Activated T-helper 9 cell treated with anti-CD3 and anti-CD28 coated beads, Interleukin-2, amount 50 U/mL, for 16 hours (primary cell): ENCODE data around the gene SLC4A8.
"Not testable (repeated sequence)": the region's sequence is repeated elsewhere in the genome, so short reads cannot be mapped to it uniquely, and the experiment has no call there.

ENCODE experiments used
- DNase-seq: peaks from one replicate; pipeline ENCODE4 v3.0.0-alpha.2; 2020; ENCODE audit warnings: low read depth

SLC4A8 gene

GRCh38 chr12:51480978-51481377 is 56.3 kb downstream of the SLC4A8 start:
- no peak for DNase-seq

DNA sequence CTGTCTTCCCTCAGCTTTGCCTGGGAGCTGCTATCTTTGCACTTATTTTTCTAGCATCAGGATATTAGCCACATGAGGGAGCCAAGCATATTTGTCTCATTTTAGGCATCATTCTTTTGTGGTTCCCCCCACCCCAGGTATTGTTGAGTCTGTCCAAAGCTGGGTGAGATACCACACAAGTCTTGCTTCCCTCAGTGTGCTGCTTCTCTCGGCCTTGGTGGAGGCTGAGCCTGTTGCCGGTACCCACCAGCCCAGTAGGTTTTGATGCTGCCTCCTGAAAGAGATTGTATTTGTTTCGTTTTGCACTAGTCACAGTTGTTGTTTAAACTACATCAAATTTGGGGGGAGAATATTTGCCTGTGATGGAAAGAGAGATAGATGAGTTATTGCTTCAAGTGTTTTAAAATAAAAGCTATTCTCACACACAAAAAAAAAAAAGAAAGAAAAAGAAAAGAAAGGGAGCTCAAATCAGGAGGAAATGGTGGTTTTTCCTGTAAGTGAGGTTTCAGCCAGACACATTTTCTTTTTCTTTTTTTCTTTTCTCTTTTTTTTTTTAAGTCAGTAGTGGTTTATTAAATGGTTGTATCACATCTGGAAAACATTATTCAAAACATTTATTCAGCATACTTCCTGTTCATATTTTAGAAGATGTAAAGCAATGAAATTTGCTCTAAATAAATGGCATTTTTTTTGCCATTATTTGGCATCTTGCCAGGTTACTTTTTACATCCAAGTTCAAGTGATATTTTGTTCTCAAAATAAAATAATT is 58.5 kb downstream of the SLC4A8 start:
- no peak for DNase-seq

GRCh38 chr12:51484119-51484518 is 59.5 kb downstream of the SLC4A8 start:
- DNase-seq, result no peak

DNA sequence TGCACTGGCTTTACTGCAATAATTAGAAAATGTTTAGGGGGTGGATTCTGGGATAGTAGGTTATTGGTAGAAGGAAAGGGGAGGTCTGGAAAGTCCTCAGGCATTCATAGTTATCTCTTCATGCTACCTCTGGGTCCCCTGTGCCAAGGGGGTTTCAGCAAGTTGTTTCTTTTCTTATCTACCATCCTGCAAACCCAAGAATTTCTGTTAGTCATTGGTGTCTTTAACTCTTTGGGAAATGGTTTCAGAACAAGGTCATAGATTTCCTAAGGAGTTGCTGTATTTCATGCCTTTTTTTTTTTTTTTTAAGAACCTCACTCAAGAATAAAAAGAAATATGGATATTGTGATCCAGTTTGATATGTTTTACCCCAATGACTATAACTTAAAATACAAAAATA is 63.6 kb downstream of the SLC4A8 start:
- DNase-seq, result no peak

GRCh38 chr12:51493281-51493680 is 68.7 kb downstream of the SLC4A8 start:
- no peak for DNase-seq

- DNase-seq, result no peak
These were observed 72.3 kb downstream of the SLC4A8 start for GRCh38 chr12:51496895-51497294.

- no peak for DNase-seq
These were observed 80.2 kb downstream of the SLC4A8 start for GRCh38 chr12:51504851-51505250.

- no peak for DNase-seq
These were observed 80.9 kb downstream of the SLC4A8 start for GRCh38 chr12:51505360-51506105.

- DNase-seq, result no peak
These were observed 82.5 kb downstream of the SLC4A8 start for GRCh38 chr12:51507178-51507577.

DNA sequence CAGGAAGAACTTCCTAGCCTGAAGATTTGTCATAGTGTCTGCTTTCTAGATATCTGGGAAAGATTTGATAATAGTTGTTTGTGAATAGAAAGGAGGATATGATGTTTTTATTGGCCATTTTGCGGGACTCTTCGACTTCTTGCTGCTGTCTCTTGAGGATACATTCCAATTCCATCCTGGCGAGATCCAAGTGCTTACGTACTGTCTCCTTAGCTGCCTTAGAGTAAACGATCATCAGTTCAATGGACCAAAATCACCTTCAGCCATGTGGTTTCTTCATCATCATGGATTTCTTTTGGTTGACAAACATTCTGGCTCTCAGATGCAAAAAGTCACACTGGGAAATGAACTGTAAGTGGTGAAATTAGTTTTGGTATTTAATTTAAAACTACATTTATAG is 83.7 kb downstream of the SLC4A8 start:
- no peak for DNase-seq

- no peak for DNase-seq
These were observed 87.1 kb downstream of the SLC4A8 start for GRCh38 chr12:51511546-51512260.

DNA sequence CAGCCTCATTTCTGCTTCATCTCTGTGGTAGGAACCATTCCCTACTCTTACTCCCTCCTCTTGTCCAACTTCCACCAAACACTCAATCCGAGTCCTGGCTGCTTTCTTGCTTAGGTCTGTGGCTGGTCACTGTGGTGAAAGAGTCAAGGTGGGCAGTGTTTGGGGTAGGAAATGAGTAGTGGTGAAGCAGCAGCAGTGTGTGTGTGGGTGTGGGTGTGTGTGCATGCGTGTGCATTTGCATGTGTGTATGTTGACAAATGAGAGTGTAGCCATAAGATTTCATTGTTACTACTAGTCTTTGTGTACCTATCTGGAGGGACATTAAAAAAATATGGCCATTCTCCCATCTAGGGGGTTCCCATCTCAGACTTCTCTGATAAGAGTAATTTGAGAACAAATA is 87.8 kb downstream of the SLC4A8 start:
- DNase-seq, result no peak

DNA sequence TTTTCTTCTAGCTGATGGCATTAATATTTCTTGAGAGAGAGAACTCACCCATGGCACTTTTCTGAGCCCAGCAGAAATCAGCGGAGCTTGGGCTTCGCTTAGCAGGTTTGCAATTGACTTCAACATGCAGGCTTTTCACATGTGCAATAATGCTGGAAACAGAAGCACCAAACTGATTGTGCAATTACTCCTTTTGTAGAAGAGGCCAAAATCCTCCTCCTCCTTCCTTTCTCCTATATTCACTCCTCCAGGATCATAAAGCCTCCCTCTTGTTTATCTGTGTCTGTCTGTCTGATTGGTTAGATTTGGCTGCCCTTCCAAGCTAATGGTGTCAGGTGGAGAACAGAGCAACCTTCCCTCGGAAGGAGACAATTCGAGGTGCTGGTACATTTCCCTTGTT is 90.4 kb downstream of the SLC4A8 start:
- DNase-seq, result not testable (repeated sequence)

DNA sequence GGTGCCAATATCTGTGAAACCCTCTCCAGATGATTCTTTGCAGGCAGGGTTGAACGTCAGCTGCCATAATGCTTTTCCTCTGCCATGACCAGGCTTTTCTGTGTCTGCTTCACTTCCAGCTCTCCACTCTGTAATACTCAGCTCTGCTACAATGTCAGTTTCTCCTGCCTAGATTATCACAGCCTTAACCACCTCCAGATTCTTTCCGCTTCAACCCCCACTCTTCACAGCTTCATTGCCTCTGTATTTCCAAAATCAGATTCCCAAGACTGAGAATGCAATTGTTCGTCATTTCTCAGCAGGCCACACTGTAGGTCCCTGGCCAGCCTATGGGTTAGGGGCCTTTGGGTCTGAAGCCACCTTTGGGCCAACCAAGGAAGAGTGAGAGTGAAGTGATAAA is 92.7 kb downstream of the SLC4A8 start:
- DNase-seq, result no peak

DNA sequence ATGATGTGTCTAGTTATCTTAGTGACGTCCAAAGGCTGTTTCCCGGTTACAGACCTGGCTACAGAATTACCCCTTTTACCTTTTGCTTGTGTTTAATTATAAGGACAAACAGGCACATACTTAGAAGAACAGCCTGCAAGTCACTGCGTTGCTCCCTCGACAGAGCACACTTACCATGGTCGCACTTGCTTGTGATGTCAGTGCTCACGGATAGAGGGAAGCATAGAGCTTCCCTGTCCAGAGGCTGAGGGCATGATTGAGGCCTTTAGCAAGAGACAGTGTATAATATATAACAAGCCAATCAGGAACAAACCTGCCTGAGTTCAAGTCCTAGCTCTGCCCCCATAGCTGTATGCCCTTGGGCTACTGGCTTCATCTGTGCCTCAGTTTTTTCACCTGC is 93.2 kb downstream of the SLC4A8 start:
- no peak for DNase-seq

- no peak for DNase-seq
These were observed 95.1 kb downstream of the SLC4A8 start for GRCh38 chr12:51519755-51520154.

DNA sequence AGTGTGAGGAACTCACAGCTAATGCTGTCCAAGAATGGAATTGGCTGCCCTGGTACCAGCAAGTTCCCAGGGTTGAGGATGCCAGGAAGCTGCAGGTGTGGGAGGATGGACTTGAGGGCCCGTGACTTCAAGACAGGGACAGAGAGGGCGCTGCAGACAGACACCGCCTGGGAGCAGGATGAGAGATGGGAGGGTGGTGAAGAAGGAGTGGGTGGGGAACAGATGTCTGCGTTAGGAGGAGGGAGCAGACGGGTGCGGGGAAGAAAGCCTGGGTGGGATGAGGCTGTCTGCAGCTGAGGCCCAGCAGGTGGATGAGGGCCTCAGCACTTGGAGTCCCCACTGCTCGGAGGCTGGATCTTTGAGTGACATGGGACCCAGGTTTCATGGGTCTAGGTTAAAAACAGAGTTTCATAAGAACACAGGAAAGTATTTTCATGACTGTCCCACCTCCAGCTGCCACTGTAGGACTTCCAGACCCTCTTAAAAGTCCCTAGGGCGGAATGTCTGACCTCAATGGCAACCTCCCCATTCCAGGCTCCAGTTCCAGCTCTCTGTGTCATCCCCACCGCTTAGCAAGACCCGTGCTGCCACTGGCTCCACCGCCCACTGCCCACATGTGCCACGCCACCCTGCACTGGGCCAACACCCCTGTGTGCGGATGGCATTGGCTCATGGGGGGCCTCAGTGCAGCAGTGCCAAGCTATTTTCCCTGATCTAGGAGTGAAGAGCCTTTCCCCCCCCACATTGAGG is 96.1 kb downstream of the SLC4A8 start:
- DNase-seq, result no peak

GRCh38 chr12:51521554-51522276 is 97.1 kb downstream of the SLC4A8 start:
- DNase-seq, result no peak

- no peak for DNase-seq
These were observed 98.1 kb downstream of the SLC4A8 start for GRCh38 chr12:51522696-51523095.

DNA sequence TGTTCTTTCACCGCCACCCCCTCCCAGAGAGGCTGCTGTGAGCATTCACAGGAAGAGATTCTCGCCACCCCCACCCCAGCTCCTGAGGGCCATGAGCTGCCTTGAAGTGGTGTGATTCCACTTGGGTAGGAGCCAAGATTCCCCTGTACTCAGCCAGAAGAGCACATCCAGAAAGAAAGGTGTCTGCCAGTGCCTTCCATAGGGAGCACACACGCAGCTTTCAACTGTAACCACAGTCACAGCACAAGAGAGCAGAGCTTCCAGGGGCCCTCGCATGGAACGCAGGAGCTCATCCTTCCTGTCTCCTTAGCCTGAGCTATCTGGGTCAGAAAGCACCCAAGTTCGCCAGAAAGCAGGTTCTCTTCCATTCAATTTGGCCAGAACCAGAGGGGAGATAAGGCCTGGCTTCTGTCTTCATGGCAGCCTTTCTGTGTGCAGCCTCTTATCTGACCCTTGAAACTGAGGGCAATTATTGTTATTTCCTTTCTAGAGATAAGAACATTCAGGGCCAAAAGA is 99.8 kb downstream of the SLC4A8 start:
- no peak for DNase-seq

GRCh38 chr12:51525518-51525917 is 100.9 kb downstream of the SLC4A8 start:
- no peak for DNase-seq
